ENCODE measurements around the gene BBS9.

Gene BBS9

DNA sequence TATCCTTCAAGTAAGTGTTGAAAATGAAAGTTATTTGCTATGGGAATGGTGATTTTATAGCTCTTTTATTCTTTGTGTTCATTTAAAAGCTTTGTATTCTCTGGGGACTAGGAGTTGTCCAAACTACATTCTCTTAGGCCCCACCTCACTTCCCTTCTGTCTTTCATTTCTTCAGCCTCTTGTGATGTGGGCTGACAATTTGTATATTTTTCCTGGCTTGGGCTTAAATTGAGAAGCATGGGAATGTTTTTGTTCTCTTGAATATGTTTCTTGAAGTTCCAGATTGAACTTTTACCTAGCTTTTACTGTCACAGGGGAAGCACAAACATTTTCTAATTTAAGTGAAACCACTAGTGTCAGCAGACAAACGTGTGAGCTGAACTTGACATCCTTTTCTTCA is 27.9 kb downstream of the BBS9 start:
- Histone ChIP-seq H3K36me3 (ENCODE audit: insufficient read depth, low read length) (no peaks in the 10 kb centered on the region), H4K20me1 (ENCODE audit: insufficient read depth, low read length, poor library complexity, severe bottlenecking) (no peaks in the 10 kb centered on the region), H3K9ac (ENCODE audit: low read depth, low read length, poor library complexity, severe bottlenecking) (no peak overlapping the region), H3K4me3 (ENCODE audit: low read length, poor library complexity, severe bottlenecking) (no peak overlapping the region), H2AFZ (ENCODE audit: low read length) (no peak overlapping the region), H3K4me2 (ENCODE audit: low read depth, low read length, poor library complexity, severe bottlenecking) (no peak overlapping the region), H3K9me2 (replicated peaks; ENCODE audit: low read depth, low read length) (no peaks in the 10 kb centered on the region), H3K27me3 (ENCODE audit: insufficient read depth, low read length, poor library complexity, severe bottlenecking) (no peaks in the 10 kb centered on the region), H3K79me2 (ENCODE audit: insufficient read depth, low read length) (no peaks in the 10 kb centered on the region), H3F3A (ENCODE audit: low read depth) (no peaks in the 10 kb centered on the region), H3K4me1 (ENCODE audit: insufficient read depth, low read length, poor library complexity, severe bottlenecking) (peaks cover 4% of the 10 kb centered on the region), H3K9me3 (ENCODE audit: insufficient read depth, low read depth, low read length) (no peaks in the 10 kb centered on the region)
- TF ChIP-seq EZH2phosphoT487 (IDR thresholded peaks at IDR 0.05; ENCODE audit: borderline replicate concordance), result no peak
- TF ChIP-seq CTCF (conservative IDR thresholded peaks at IDR 0.05; ENCODE audit: low read length), result no peak

GRCh38 chr7:33157781-33158180 is 28.4 kb downstream of the BBS9 start:
- no peak overlapping the region for H2AFZ ChIP-seq (ENCODE audit: low read length)
- H3K36me3 ChIP-seq (ENCODE audit: insufficient read depth, low read length), result no peaks in the 10 kb centered on the region
- no peaks in the 10 kb centered on the region for H3F3A ChIP-seq (ENCODE audit: low read depth)
- H3K4me3 ChIP-seq (ENCODE audit: low read length, poor library complexity, severe bottlenecking), result no peak overlapping the region
- H3K9me2 ChIP-seq (replicated peaks; ENCODE audit: low read depth, low read length), result no peaks in the 10 kb centered on the region
- TF ChIP-seq CTCF (conservative IDR thresholded peaks at IDR 0.05; ENCODE audit: low read length) (no peak), EZH2phosphoT487 (IDR thresholded peaks at IDR 0.05; ENCODE audit: borderline replicate concordance) (no peak)
- H3K27me3 ChIP-seq (ENCODE audit: insufficient read depth, low read length, poor library complexity, severe bottlenecking), result no peaks in the 10 kb centered on the region
- H3K4me2 ChIP-seq (ENCODE audit: low read depth, low read length, poor library complexity, severe bottlenecking), result no peak overlapping the region
- no peak overlapping the region for H3K9ac ChIP-seq (ENCODE audit: low read depth, low read length, poor library complexity, severe bottlenecking)
- H3K4me1 ChIP-seq (ENCODE audit: insufficient read depth, low read length, poor library complexity, severe bottlenecking), result peaks cover 4% of the 10 kb centered on the region
- no peaks in the 10 kb centered on the region for H3K79me2 ChIP-seq (ENCODE audit: insufficient read depth, low read length)
- H4K20me1 ChIP-seq (ENCODE audit: insufficient read depth, low read length, poor library complexity, severe bottlenecking), result no peaks in the 10 kb centered on the region
- H3K9me3 ChIP-seq (ENCODE audit: insufficient read depth, low read depth, low read length), result no peaks in the 10 kb centered on the region

- TF ChIP-seq EZH2phosphoT487 (IDR thresholded peaks at IDR 0.05; ENCODE audit: borderline replicate concordance), result no peak
- no peak for TF ChIP-seq CTCF (conservative IDR thresholded peaks at IDR 0.05; ENCODE audit: low read length)
- no peak overlapping the region for H3K9ac ChIP-seq (ENCODE audit: low read depth, low read length, poor library complexity, severe bottlenecking)
- H3F3A ChIP-seq (ENCODE audit: low read depth), result no peaks in the 10 kb centered on the region
- H3K36me3 ChIP-seq (ENCODE audit: insufficient read depth, low read length), result no peaks in the 10 kb centered on the region
- H3K27me3 ChIP-seq (ENCODE audit: insufficient read depth, low read length, poor library complexity, severe bottlenecking), result no peaks in the 10 kb centered on the region
- H3K9me3 ChIP-seq (ENCODE audit: insufficient read depth, low read depth, low read length), result no peaks in the 10 kb centered on the region; the same call in 1 of the 2 replicates
- H3K4me1 ChIP-seq (ENCODE audit: insufficient read depth, low read length, poor library complexity, severe bottlenecking), result no peaks in the 10 kb centered on the region
- no peaks in the 10 kb centered on the region for H4K20me1 ChIP-seq (ENCODE audit: insufficient read depth, low read length, poor library complexity, severe bottlenecking)
- no peak overlapping the region for H3K4me3 ChIP-seq (ENCODE audit: low read length, poor library complexity, severe bottlenecking)
- no peaks in the 10 kb centered on the region for H3K79me2 ChIP-seq (ENCODE audit: insufficient read depth, low read length)
- H2AFZ ChIP-seq (ENCODE audit: low read length), result no peak overlapping the region
- H3K9me2 ChIP-seq (replicated peaks; ENCODE audit: low read depth, low read length), result no peaks in the 10 kb centered on the region
- H3K4me2 ChIP-seq (ENCODE audit: low read depth, low read length, poor library complexity, severe bottlenecking), result no peak overlapping the region
Measured at GRCh38 chr7:33177876-33178275, 48.5 kb downstream of the BBS9 start.

Data from Loucy (cell line).